IPS DF 6.9 (cell line): ENCODE data around the gene DPRX.
"Not testable (repeated sequence)": the region's sequence is repeated elsewhere in the genome, so short reads cannot be mapped to it uniquely, and the experiment has no call there.

ENCODE experiments used
- DNase-seq: peaks from one replicate; pipeline ENCODE4 v3.0.0-alpha.2; 2013; ENCODE audit warnings: low read depth, low spot score
- H3K27ac ChIP-seq: one replicate; pipeline ENCODE4 v1.5.1; 2013; ENCODE audit warnings: low read length, control low read depth
- H3K27me3 ChIP-seq: 2 replicates; pipeline ENCODE4 v1.6.1; 2013; ENCODE audit warnings: mild to moderate bottlenecking, low read length; ENCODE audit not compliant: control insufficient read depth, insufficient read depth
- H3K36me3 ChIP-seq: 2 replicates; pipeline ENCODE4 v1.6.1; 2013; ENCODE audit warnings: low read length; ENCODE audit not compliant: control insufficient read depth, insufficient read depth
- H3K4me1 ChIP-seq: 2 replicates; pipeline ENCODE4 v1.6.1; 2013; ENCODE audit warnings: low read length; ENCODE audit not compliant: control insufficient read depth, insufficient read depth
- H3K4me3 ChIP-seq: 2 replicates; pipeline ENCODE4 v1.5.1; 2013; ENCODE audit warnings: mild to moderate bottlenecking, low read length
- H3K9me3 ChIP-seq: 2 replicates; pipeline ENCODE4 v1.6.1; 2013; ENCODE audit warnings: low read length, inconsistent platforms; ENCODE audit not compliant: control insufficient read depth, insufficient read depth
- WGBS: extraction: QIAGEN DNeasy Blood & Tissue Kit; methylation state at CpG from one replicate; pipeline ENCODE4 v1.1.7; 2013; ENCODE audit warnings: mixed read lengths, missing lambda C conversion rate; ENCODE audit not compliant: insufficient read length, insufficient coverage; 5-methylcytosine and 5-hydroxymethylcytosine counted together

DPRX gene

GRCh38 chr19:53662209-53662608 is 30.4 kb downstream of the DPRX start:
- no CpG with 5 or more reads among the region's 6 CpGs for WGBS
- H3K9me3 ChIP-seq: no peaks in the 10 kb centered on the region
- H3K36me3 ChIP-seq: no peaks in the 10 kb centered on the region

GRCh38 chr19:53664152-53664551 is 32.4 kb downstream of the DPRX start:
- Histone ChIP-seq H3K4me3 (no peak overlapping the region), H3K9me3 (no peaks in the 10 kb centered on the region), H3K27me3 (no peaks in the 10 kb centered on the region), H3K36me3 (no peaks in the 10 kb centered on the region), H3K4me1 (peaks cover 2% of the 10 kb centered on the region), H3K27ac (no peak overlapping the region)
- DNase-seq: no peak
- WGBS: no CpG with 5 or more reads among the region's 12 CpGs

More at GRCh38 chr19:53662209-53662608, 30.4 kb downstream of the DPRX start:
- H3K27me3 ChIP-seq: no peaks in the 10 kb centered on the region
- no peak overlapping the region for H3K27ac ChIP-seq
- no peak for DNase-seq
- peaks cover 2% of the 10 kb centered on the region for H3K4me1 ChIP-seq
- H3K4me3 ChIP-seq: no peak overlapping the region

- no peaks in the 10 kb centered on the region for H3K36me3 ChIP-seq
- H3K4me3 ChIP-seq: no peak overlapping the region
- no peaks in the 10 kb centered on the region for H3K9me3 ChIP-seq
- no peak overlapping the region for H3K27ac ChIP-seq
- no CpG with 5 or more reads among the region's 2 CpGs for WGBS
- H3K4me1 ChIP-seq: peaks cover 2% of the 10 kb centered on the region
- H3K27me3 ChIP-seq: no peaks in the 10 kb centered on the region
- no peak for DNase-seq
Observed at GRCh38 chr19:53664760-53665159, 33.0 kb downstream of the DPRX start.

GRCh38 chr19:53666331-53666730 is 34.5 kb downstream of the DPRX start:
- not testable (repeated sequence) for H3K4me3 ChIP-seq, H3K27ac ChIP-seq, DNase-seq, H3K4me1 ChIP-seq, H3K27me3 ChIP-seq, H3K36me3 ChIP-seq, H3K9me3 ChIP-seq
- no CpG with 5 or more reads among the region's 3 CpGs for WGBS

DNA sequence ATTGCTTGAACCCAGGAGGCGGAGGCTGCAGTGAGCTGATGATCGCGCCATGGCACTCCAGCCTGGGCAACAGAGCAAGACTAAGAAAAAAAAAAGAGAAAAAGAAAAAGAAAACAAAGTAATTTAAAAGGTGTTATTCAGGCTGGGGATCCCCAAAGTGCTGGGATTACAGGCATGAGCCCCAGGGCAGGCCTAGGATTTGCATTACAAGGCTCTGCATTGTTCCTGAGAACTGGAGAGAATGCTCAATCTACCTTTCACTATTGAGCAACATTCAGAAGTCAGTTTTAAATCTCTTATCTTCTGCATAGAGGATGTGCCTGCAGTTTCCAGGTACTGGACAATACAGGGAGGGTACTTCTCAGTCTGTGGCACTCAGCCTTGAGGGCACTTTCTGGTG is 37.0 kb downstream of the DPRX start:
- no CpG with 5 or more reads among the region's 3 CpGs for WGBS
- H3K9me3 ChIP-seq, H3K27ac ChIP-seq, H3K27me3 ChIP-seq, H3K4me1 ChIP-seq, H3K36me3 ChIP-seq, DNase-seq, H3K4me3 ChIP-seq: not testable (repeated sequence)

- no CpG with 5 or more reads among the region's 5 CpGs for WGBS
- no peak overlapping the region for H3K27ac ChIP-seq
- no peaks in the 10 kb centered on the region for H3K27me3 ChIP-seq
Observed at GRCh38 chr19:53670345-53670744, 38.5 kb downstream of the DPRX start.

GRCh38 chr19:53671663-53672062 is 39.9 kb downstream of the DPRX start:
- H3K27ac ChIP-seq: no peak overlapping the region
- no CpG with 5 or more reads among the region's 3 CpGs for WGBS
- H3K27me3 ChIP-seq: no peaks in the 10 kb centered on the region
- peaks cover 5% of the 10 kb centered on the region for H3K4me1 ChIP-seq
- no peaks in the 10 kb centered on the region for H3K36me3 ChIP-seq
- H3K9me3 ChIP-seq: no peaks in the 10 kb centered on the region
- no peak overlapping the region for H3K4me3 ChIP-seq
- no peak for DNase-seq

More at GRCh38 chr19:53670345-53670744, 38.5 kb downstream of the DPRX start:
- no peak for DNase-seq
- no peaks in the 10 kb centered on the region for H3K36me3 ChIP-seq
- peaks cover 5% of the 10 kb centered on the region for H3K4me1 ChIP-seq
- no peaks in the 10 kb centered on the region for H3K9me3 ChIP-seq
- H3K4me3 ChIP-seq: no peak overlapping the region
